GM15510 (cell line): ENCODE measurements around the gene IQCE.

ENCODE experiments used
- POLR2A ChIP-seq: IDR thresholded peaks from 3 replicates; pipeline ENCODE4 v1.6.1; 2011; ENCODE audit warnings: borderline replicate concordance; ENCODE audit not compliant: insufficient read length; ENCODE audit errors: extremely low read depth

The IQCE gene

DNA sequence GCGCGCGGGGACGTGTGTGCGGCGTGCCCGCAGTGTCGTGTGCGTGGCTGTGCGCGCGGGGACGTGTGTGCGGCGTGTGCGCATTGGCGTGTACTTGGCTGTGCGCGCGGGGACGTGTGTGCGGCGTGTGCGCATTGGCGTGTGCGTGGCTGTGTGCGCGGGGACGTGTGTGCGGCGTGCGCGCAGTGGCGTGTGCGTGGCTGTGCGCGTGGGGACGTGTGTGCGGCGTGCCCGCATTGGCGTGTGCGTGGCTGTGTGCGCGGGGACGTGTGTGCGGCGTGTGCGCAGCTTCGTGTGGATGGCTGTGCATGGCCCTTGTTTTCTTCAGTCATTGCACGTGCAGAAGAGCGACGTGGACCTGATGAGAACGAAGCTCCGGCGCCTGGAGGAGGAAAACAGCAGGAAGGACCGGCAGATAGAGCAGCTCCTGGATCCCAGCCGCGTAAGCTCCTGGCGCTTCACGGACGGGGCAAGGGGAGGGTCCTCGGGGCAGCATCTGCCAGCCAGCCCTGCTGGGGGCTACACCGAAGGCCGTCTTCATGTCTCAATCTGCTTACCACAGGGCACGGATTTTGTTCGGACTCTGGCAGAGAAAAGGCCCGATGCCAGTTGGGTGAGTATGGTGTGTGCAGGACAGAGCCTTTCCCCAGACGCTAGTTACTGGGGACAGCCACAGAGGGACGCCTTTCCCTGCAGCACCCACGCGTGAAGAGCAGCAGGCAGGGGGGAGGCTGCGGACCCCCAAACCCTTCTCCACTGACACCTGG lies 19.3 kb downstream of the IQCE start:
- no peak for TF ChIP-seq POLR2A

GRCh38 chr7:2580636-2581035 lies 21.9 kb downstream of the IQCE start:
- no peak for TF ChIP-seq POLR2A

DNA sequence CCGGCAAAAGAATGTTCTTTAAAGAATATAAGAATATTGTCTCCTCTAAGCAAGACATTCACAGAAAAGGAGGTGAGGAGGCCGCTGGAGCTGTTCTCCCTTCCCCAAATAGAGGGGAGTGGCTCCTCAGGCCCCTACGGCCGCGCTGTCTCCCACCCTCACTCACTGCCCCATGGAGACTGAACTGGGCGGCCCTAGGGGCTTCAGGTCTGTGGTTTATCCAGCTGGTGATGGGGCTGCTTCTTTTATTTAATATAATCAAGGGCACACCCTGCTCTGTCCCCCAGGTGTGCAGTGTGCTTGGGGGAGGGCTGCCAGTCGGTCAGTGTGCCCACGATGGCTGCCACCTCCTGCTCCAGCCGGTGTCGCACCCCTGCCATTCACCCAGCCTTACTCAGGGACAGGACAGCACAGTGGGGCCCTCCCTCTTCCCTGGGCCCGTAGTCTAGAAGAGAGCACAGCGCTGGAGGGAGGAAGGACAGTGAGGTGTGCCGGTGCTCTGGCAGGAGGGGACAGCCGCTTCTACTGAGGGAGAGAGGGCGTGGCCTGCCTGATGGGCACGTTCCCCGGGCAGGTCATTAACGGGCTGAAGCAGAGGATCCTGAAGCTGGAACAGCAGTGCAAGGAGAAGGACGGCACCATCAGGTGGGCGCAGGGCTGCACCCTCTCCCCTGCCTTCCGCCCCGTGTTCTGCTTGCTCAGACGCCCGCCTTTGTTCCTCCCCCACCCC lies 23.4 kb downstream of the IQCE start:
- TF ChIP-seq POLR2A: no peak

GRCh38 chr7:2583798-2584580 lies 25.2 kb downstream of the IQCE start:
- no peak for TF ChIP-seq POLR2A

DNA sequence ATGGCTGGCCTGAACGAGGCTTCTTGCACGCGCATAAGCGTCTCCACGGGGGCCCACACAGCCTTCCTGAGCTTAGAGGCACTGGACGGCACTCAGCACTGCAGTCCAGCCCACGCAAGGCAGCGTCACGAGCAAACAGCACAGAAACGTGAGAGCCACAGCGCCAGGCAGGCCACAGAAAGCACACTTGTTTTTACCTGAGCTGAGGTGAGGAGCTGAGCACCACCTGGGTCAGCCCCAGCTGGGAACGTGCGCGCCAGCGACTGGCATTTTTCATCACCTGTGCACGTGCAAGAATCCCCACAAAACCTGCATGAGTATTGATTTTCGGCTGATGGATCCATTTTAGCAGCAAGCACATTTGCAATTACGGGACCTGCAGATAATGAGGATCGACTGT lies 26.7 kb downstream of the IQCE start:
- TF ChIP-seq POLR2A: no peak

DNA sequence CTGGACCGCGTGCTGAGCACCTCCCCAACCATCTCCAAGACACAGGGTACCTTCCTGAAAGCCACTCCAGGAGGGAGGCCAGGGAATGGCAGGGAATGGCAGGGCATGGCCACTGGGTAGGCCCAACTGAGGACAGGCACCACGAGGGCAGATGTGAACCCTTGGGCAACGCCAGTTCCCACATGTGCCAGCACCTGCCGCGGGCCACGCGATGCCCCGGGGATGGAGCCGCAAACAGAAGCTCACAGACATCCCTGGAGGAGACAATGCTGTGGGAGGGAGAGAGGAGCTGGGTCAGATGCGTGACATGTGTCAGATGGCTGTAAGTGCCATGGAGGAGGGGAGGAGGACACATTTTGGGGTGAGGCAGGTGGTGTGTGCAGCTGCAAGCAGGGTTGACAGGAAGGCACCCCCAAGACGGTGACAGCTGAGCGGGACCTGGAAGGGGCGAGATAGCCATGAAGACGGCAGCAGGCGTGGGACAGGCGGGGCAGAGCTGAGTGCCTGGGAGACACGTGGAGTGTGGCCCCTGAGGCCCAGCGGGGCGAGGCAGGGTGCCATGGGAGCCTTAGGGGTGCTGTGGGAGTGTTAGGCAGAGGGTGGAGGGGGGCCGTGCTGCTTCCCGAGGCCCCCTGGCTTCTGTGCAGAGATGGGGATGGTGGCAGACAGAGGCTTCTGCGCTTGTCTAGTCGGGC lies 27.7 kb downstream of the IQCE start:
- TF ChIP-seq POLR2A: no peak

- no peak for TF ChIP-seq POLR2A
Observed at GRCh38 chr7:2587134-2587533, 28.4 kb downstream of the IQCE start.

DNA sequence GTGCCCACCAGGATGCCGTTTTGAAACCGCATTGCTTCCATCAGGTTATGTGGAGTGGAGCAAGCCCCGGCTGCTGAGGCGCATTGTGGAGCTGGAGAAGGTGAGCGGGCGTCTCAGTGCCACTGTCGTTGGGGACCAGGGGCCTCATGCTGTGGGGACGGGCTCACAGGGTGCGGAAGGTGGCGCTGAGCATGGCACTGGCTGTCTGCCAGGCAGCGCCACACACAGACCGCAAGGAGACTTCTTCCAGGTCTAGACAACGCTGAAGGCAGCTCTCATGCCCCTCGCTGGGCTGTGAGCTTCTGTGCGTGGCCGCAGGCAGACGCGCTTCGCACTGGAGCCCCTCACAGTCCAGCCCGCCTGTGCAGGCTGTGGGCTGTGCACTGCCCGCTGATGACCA lies 29.0 kb downstream of the IQCE start:
- TF ChIP-seq POLR2A: no peak

DNA sequence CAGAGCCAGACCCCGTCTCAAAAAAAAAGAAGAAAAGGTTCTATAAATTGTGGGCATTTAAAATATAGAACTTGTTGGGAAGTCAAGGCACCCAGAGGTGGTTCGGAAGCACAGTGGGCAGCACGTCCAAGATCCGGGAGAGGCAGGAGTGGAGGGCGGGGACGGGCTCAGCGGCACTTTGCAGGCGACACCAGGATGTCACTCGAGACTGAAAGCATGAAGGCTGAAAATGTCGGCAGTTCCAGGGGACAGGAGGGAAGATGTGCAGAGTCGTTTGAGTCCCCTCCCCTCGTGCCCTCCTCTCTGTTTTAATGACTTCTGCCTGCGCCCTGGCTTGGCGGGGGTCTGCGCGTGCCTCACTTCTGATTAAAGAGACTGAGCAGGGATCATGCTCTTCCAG lies 30.6 kb downstream of the IQCE start:
- no peak for TF ChIP-seq POLR2A

- TF ChIP-seq POLR2A: no peak
Observed at GRCh38 chr7:2592375-2592865, 33.6 kb downstream of the IQCE start.

GRCh38 chr7:2593036-2593727 lies 34.4 kb downstream of the IQCE start:
- no peak for TF ChIP-seq POLR2A

DNA sequence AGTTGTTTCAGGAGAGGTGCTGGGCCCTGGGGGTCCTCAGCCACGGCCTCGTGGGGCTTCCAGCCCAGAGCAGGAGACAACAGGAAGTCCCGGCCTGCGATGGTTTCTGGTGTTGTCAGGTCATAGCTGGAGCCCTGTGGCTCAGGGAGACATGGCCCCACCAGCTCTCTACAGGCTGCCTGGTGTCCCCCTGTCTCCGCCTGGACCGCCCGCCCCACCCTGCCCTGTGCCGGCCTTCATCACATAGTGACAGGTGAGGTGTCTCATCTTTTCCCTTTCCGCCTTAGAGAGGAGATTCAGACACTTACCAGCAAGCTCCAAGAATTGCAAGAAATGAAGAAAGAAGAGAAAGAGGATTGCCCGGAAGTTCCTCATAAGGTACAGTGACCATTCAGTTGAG lies 35.8 kb downstream of the IQCE start:
- no peak for TF ChIP-seq POLR2A

DNA sequence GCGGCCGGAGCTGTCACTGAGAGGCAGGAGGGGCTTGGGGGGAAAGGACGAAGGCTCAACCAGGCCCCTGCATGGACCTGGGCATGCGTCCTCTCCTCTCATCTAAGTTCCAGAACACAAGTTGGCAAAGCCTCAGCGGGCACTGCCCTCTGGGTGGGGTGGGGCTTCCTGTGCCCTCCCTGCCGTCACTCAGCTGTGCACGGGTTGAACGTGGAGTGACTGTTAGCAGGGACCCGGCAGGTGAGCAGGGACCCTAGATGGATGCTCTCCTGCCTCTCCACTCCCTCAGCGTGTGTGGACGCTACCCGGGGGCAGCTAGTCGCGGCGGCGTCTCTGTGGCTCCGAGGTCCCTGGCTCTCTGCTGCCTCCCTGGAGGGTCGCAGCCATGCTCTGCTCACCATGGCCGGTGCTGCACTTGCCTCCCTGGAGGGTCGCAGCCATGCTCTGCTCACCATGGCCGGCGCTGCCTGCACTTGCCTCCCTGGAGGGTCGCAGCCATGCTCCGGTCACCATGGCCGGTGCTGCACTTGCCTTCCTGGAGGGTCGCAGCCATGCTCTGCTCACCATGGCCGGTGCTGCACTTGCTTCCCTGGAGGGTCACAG lies 36.6 kb downstream of the IQCE start:
- TF ChIP-seq POLR2A: no peak

GRCh38 chr7:2596464-2597272 lies 37.9 kb downstream of the IQCE start:
- no peak for TF ChIP-seq POLR2A

DNA sequence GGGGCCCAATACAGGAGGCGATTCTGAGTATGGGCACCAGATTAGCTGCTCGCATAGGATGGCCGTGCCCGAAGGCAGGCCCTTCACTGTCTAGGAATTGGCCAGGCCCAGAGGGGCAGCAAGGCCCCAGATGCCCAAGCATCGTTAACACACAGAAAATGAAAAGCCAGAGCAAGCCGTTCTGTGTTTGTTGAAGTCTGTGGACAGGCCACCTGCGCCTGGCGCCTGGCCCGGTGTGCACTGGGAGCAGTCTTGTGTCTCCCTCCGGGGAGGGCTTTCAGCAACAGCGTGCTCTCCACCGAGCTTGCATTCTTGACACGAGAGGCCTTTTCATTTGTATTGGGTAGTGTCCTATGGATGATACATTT lies 38.5 kb downstream of the IQCE start:
- no peak for TF ChIP-seq POLR2A
